Measurements from ENCODE around the gene MRTFA. TPM values are rescaled to one million over a fixed set of nuclear protein-coding genes. Genes with fewer than 3 reads are reported as not detected.
A peak's percentile ranks its signal among the peaks of the same experiment; 100 is the strongest.
"Not testable (repeated sequence)": the region's sequence is repeated elsewhere in the genome, so short reads cannot be mapped to it uniquely, and the experiment has no call there.

The MRTFA gene
- total RNA-seq, 1 donor from 2014 or later: 52.8 TPM

- no peak for DNase-seq (ENCODE audit: low read depth, low spot score)
- Mint-ChIP-seq H3K9me3 (no peaks in the 10 kb centered on the region), H3K4me1 (peaks cover 17% of the 10 kb centered on the region), H3K27me3 (ENCODE audit: low read depth) (no peaks in the 10 kb centered on the region), H3K4me3 (no peak overlapping the region), H3K27ac (ENCODE audit: unreplicated experiment) (no peak overlapping the region), H3K36me3 (ENCODE audit: low read depth) (no peaks in the 10 kb centered on the region)
- TF ChIP-seq, protein P1, sequence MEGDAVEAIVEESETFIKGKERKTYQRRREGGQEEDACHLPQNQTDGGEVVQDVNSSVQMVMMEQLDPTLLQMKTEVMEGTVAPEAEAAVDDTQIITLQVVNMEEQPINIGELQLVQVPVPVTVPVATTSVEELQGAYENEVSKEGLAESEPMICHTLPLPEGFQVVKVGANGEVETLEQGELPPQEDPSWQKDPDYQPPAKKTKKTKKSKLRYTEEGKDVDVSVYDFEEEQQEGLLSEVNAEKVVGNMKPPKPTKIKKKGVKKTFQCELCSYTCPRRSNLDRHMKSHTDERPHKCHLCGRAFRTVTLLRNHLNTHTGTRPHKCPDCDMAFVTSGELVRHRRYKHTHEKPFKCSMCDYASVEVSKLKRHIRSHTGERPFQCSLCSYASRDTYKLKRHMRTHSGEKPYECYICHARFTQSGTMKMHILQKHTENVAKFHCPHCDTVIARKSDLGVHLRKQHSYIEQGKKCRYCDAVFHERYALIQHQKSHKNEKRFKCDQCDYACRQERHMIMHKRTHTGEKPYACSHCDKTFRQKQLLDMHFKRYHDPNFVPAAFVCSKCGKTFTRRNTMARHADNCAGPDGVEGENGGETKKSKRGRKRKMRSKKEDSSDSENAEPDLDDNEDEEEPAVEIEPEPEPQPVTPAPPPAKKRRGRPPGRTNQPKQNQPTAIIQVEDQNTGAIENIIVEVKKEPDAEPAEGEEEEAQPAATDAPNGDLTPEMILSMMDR (conservative IDR thresholded peaks at IDR 0.05): no peak
Observed at GRCh38 chr22:40593460-40594273, 42.9 kb downstream of the MRTFA start.

DNA sequence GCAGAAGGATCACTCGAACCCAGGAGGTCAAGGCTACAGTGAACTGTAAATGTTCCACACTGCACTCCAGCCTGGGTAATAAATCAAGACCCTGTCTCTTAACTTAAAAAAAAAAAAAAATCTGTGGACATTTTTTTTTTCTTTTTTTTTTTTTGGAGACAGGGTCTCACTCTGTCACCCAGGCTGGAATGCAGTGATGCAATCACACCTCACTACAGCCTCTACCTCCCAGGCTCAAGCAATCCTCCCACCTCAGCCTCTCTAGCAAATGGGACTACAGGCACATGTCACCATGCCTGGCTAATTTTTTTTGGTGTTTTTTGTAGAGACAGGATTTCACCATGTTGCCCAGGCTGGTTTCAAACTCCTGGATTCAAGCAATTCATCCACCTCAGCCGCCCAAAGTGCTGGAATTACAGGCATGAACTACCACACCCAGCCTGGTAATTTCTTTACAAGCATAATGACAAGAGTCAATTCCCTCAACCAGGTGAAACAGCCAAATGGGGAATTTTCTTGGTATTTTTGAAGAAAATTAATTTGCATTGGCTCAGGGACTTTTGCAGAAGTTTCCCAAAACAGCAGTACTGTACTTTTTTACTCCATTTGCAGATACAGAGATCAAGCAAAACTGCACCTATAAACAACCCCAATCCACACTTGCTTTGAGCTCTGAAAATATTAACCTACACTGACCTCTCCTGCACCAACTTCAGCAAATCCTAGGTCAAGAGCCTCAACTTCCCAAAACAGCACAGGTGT, 44.0 kb downstream of the MRTFA start:
- Mint-ChIP-seq H3K4me1 (peaks cover 17% of the 10 kb centered on the region), H3K4me3 (no peak overlapping the region), H3K27me3 (ENCODE audit: low read depth) (no peaks in the 10 kb centered on the region), H3K36me3 (ENCODE audit: low read depth) (peaks cover 3% of the 10 kb centered on the region), H3K9me3 (no peaks in the 10 kb centered on the region), H3K27ac (ENCODE audit: unreplicated experiment) (no peak overlapping the region)
- TF ChIP-seq, protein P1 (conservative IDR thresholded peaks at IDR 0.05): no peak
- no peak for DNase-seq (ENCODE audit: low read depth, low spot score)

DNA sequence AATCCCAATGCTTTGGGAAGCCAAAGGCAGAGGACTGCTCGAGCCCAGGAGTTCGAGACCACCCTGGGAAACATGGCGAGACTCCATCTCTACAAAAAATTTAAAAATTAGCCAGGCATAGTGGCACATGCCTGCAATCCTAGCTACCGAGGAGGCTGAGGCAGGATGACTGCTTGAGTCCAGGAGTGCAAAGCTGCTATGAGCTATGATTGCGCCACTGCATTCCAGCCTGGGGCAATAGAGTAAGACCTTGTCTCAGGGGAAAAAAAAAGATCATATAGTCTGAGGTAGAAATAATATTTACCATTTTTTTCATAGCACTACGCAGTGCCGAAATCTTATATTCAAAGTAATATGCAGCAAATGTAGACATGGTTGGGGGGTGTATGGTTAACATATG, 47.8 kb downstream of the MRTFA start:
- H3K4me3 Mint-ChIP-seq: no peak overlapping the region
- peaks cover 2% of the 10 kb centered on the region for H3K9me3 Mint-ChIP-seq
- TF ChIP-seq, protein P1 (conservative IDR thresholded peaks at IDR 0.05): no peak
- H3K36me3 Mint-ChIP-seq (ENCODE audit: low read depth): peaks cover 15% of the 10 kb centered on the region
- peak overlapping the region; percentile 40 for H3K27ac Mint-ChIP-seq (ENCODE audit: unreplicated experiment)
- peaks cover 7% of the 10 kb centered on the region for H3K4me1 Mint-ChIP-seq
- H3K27me3 Mint-ChIP-seq (ENCODE audit: low read depth): no peaks in the 10 kb centered on the region
- DNase-seq (ENCODE audit: low read depth, low spot score): no peak

GRCh38 chr22:40586781-40587180, 49.7 kb downstream of the MRTFA start:
- Mint-ChIP-seq H3K36me3 (ENCODE audit: low read depth) (peaks cover 20% of the 10 kb centered on the region), H3K27ac (ENCODE audit: unreplicated experiment) (no peak overlapping the region), H3K4me3 (no peak overlapping the region), H3K9me3 (peaks cover 2% of the 10 kb centered on the region), H3K4me1 (peaks cover 3% of the 10 kb centered on the region), H3K27me3 (ENCODE audit: low read depth) (no peaks in the 10 kb centered on the region)
- TF ChIP-seq, protein P1 (conservative IDR thresholded peaks at IDR 0.05): no peak
- no peak for DNase-seq (ENCODE audit: low read depth, low spot score)

GRCh38 chr22:40585310-40585751, 51.2 kb downstream of the MRTFA start:
- H3K4me1 Mint-ChIP-seq: no peaks in the 10 kb centered on the region
- peaks cover 20% of the 10 kb centered on the region for H3K36me3 Mint-ChIP-seq (ENCODE audit: low read depth)
- H3K4me3 Mint-ChIP-seq: no peak overlapping the region
- DNase-seq (ENCODE audit: low read depth, low spot score): no peak
- H3K27ac Mint-ChIP-seq (ENCODE audit: unreplicated experiment): no peak overlapping the region
- TF ChIP-seq, protein P1 (conservative IDR thresholded peaks at IDR 0.05): no peak
- H3K27me3 Mint-ChIP-seq (ENCODE audit: low read depth): no peaks in the 10 kb centered on the region
- peaks cover 2% of the 10 kb centered on the region for H3K9me3 Mint-ChIP-seq

- H3K9me3 Mint-ChIP-seq; H3K27me3 Mint-ChIP-seq (ENCODE audit: low read depth); H3K27ac Mint-ChIP-seq (ENCODE audit: unreplicated experiment); DNase-seq (ENCODE audit: low read depth, low spot score); H3K4me1 Mint-ChIP-seq; H3K4me3 Mint-ChIP-seq: not testable (repeated sequence)
- H3K36me3 Mint-ChIP-seq (ENCODE audit: low read depth): peaks cover 20% of the 10 kb centered on the region
Observed at GRCh38 chr22:40584766-40585165, 51.8 kb downstream of the MRTFA start.

All from neural crest cell (in vitro differentiated cells).